GM12865 (cell line): ENCODE measurements around the gene ETFA.
A peak's percentile ranks its signal among the peaks of the same experiment; 100 is the strongest.

Experiments
- DNase-seq: peaks from one replicate; pipeline ENCODE4 v3.0.0; 2010; ENCODE audit warnings: low read depth
- H3K4me3 ChIP-seq: 2 replicates; pipeline ENCODE4 v1.5.1; 2011; ENCODE audit warnings: mild to moderate bottlenecking, low read depth, low read length, control low read depth
- TF ChIP-seq, protein P1 (sequence below): IDR thresholded peaks from 2 replicates; pipeline ENCODE4 v1.5.1; 2011; ENCODE audit warnings: low read length, control low read depth, low read depth, inconsistent platforms; ENCODE audit not compliant: insufficient read depth; ENCODE audit errors: missing control alignments

The ETFA gene

DNA sequence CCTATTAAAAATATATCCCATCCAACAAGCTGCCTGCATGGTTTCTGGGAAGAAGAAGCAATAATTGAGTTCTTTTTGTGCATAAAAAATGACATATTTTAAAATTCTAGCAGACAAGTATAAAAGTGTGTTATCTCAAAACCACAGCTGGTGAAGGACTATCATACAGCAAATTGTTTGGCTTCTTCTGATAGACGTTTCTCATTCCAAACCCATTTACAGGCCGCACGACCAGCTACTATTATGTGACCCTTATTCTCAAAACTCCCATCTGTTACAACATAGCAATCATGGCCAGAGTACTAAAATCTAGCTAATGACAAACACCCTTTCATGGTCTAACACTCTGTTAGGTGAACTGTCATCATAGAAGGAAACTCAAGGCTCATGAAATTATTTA, 21.7 kb downstream of the ETFA start:
- no peak overlapping the region for H3K4me3 ChIP-seq
- TF ChIP-seq, protein P1, sequence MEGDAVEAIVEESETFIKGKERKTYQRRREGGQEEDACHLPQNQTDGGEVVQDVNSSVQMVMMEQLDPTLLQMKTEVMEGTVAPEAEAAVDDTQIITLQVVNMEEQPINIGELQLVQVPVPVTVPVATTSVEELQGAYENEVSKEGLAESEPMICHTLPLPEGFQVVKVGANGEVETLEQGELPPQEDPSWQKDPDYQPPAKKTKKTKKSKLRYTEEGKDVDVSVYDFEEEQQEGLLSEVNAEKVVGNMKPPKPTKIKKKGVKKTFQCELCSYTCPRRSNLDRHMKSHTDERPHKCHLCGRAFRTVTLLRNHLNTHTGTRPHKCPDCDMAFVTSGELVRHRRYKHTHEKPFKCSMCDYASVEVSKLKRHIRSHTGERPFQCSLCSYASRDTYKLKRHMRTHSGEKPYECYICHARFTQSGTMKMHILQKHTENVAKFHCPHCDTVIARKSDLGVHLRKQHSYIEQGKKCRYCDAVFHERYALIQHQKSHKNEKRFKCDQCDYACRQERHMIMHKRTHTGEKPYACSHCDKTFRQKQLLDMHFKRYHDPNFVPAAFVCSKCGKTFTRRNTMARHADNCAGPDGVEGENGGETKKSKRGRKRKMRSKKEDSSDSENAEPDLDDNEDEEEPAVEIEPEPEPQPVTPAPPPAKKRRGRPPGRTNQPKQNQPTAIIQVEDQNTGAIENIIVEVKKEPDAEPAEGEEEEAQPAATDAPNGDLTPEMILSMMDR = no peak
- no peak for DNase-seq

DNA sequence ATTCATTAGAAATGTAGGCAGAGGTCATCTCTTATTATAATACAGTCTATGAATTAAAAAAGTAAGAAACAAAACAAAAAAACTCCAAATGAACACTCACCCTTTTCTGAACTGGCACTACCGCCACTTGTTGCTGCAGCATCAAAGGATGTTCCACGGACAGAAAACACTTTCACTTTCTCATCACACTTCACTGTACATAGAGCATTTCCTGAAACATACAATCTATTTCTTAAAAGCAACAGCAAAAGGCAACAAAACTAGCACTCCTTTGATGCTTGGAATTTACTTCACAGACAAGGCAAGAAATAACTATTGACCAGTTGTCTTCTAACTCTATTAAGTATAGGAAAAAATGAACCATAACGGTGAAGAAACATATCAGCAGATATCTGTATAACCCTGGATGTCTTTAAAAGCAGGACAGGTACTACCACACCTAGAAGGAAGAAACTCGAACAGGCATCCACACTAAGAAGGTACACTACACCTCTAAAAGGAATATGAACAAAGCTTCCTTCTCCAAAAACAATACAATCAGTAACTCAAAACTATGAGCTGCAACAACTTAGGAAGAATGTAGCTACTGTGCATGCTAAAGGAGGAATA, 24.9 kb downstream of the ETFA start:
- H3K4me3 ChIP-seq = peak overlapping the region; percentile 15; the same call in 1 of the 2 replicates
- peak; percentile 58 for DNase-seq
- TF ChIP-seq, protein P1 = no peak

DNA sequence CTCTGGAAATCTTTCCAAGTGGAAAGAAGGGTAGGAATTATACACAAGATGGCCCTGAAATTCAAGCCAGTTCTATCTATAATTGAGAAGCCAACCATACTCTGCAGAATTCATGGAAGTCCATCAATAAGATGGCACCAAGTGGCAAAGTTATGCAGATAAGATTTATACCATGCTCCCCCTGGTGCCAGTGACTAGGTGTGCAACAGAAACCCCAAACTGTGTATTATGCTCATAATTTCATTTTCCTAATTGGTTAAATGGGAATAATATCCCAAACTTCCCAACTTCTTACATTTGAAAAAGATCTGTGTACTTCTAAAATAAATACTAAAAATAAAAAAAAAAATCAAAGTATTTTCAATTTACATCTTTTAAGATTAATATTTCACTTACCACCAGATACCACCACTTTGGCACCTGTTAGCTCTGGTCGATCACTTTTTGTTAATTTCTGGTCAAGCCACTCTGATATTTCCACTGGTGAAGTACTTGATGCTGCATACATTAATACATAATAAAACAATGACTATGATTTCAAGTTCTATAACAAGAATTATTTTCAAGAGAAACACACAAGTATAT, 25.9 kb downstream of the ETFA start:
- DNase-seq = peak; percentile 14
- no peak overlapping the region for H3K4me3 ChIP-seq
- TF ChIP-seq, protein P1 = peak; percentile 47

- no peak overlapping the region for H3K4me3 ChIP-seq
- DNase-seq = no peak
- TF ChIP-seq, protein P1 = no peak
These were observed 28.8 kb downstream of the ETFA start for GRCh38 chr15:76282465-76282864.

- DNase-seq = no peak
- no peak overlapping the region for H3K4me3 ChIP-seq
- TF ChIP-seq, protein P1 = no peak
These were observed 32.6 kb downstream of the ETFA start for GRCh38 chr15:76278651-76279050.

DNA sequence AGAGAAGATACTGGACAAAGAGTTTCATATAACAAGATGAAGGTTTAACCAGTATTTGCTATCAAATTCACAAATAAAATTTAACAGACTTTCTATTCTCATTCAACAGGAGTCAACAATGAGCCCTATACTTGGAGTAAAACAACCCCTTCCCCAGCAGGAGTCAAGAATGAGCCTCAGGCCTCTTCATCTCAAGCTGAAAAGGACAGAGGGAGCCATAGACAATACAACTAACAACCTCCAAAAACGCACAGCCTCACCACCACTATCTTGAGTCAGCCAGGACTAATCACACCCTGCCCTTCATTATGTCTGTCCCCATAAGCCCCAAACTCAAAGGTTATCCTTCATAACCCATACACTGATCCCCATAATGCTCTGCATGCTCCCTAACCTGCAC, 36.4 kb downstream of the ETFA start:
- no peak for DNase-seq
- TF ChIP-seq, protein P1 = no peak
- H3K4me3 ChIP-seq = no peak overlapping the region

DNA sequence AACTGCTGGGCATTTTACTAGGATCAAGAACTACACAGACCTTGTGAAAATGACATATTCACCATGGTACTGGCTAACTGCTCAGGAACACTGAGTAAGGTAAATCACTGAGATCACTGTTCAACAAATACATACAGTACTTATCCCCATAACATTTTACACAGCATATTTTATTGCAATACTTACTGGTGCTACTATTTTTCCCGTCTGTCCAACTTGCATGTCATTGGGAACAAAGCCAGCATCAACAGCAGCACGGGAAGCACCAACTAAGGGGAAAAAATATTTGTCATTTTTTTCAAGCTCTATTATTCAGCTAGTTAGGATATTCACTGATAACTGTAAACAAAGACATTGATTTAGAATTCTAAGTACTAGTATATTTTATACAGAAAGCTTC, 37.0 kb downstream of the ETFA start:
- TF ChIP-seq, protein P1 = no peak
- DNase-seq = no peak

More for the DNA sequence above, 37.0 kb downstream of the ETFA start:
- H3K4me3 ChIP-seq = no peak overlapping the region
